WTC11 (cell line): ENCODE measurements around the gene GREB1. TPM values are rescaled to one million over a fixed set of nuclear protein-coding genes. Genes with fewer than 3 reads are reported as not detected.

ENCODE experiments used
- ATAC-seq: fragments of 200-7000 bp; cut with Tn5 transposase; 2 replicates; pipeline ENCODE4 v1.10.0; 2021; ENCODE audit warnings: mild to moderate bottlenecking, moderate library complexity
- CTCF ChIA-PET: fragments of 300-600 bp; sonication (Branson Sonifier 250); formaldehyde crosslinking; loops from one replicate; lab custom pipeline; 2021; ENCODE audit warnings: antibody characterized with exemption; lab: Charles Lee
- POLR2A ChIA-PET: fragments of 350-600 bp; sonication (Branson Sonifier 250); formaldehyde crosslinking; loops from one replicate; lab custom pipeline; 2021; ENCODE audit warnings: antibody characterized with exemption; lab: Charles Lee
- DNase-seq: peaks from one replicate; pipeline ENCODE4 v3.0.0; 2021; ENCODE audit warnings: low spot score
- H3K27ac Mint-ChIP-seq: 2 replicates; pipeline ENCODE4 v1.8.0; 2021; ENCODE audit warnings: mixed read lengths
- H3K27me3 Mint-ChIP-seq: 2 replicates; pipeline ENCODE4 v1.8.0; 2021; ENCODE audit warnings: low read depth, mild to moderate bottlenecking, moderate library complexity, mixed read lengths
- H3K36me3 Mint-ChIP-seq: 2 replicates; pipeline ENCODE4 v1.8.0; 2021; ENCODE audit warnings: mixed read lengths
- H3K4me1 Mint-ChIP-seq: 2 replicates; pipeline ENCODE4 v1.8.0; 2022; ENCODE audit warnings: mixed read lengths
- H3K4me3 Mint-ChIP-seq: 2 replicates; pipeline ENCODE4 v1.8.0; 2021; ENCODE audit warnings: mild to moderate bottlenecking, moderate library complexity, mixed read lengths
- H3K9me3 Mint-ChIP-seq: 2 replicates; pipeline ENCODE4 v1.8.0; 2021; ENCODE audit warnings: mixed read lengths
- AFF4 ChIP-seq: sonication (generic); formaldehyde crosslinking; IDR thresholded peaks from 2 replicates; pipeline ENCODE4 v1.8.1; 2023; ENCODE audit warnings: mild to moderate bottlenecking, missing genetic modification reagents, borderline replicate concordance
- ATF1 ChIP-seq: sonication (generic); formaldehyde crosslinking; IDR thresholded peaks from 2 replicates; pipeline ENCODE4 v1.8.1; 2023; ENCODE audit warnings: mild to moderate bottlenecking, moderate library complexity, missing genetic modification reagents
- CBFB ChIP-seq: sonication (generic); formaldehyde crosslinking; IDR thresholded peaks from 2 replicates; pipeline ENCODE4 v1.8.1; 2022; ENCODE audit warnings: mild to moderate bottlenecking, low read depth, missing genetic modification reagents
- EMX1 ChIP-seq: fragments of 250-450 bp; sonication (Bioruptor Pico); IDR thresholded peaks from 2 replicates; pipeline ENCODE4 v1.8.0; 2021; ENCODE audit warnings: mild to moderate bottlenecking
- ESRRA ChIP-seq: sonication (generic); formaldehyde crosslinking; IDR thresholded peaks from 2 replicates; pipeline ENCODE4 v1.8.1; 2022; ENCODE audit warnings: mild to moderate bottlenecking, missing genetic modification reagents, borderline replicate concordance
- ETV6 ChIP-seq: sonication (generic); formaldehyde crosslinking; IDR thresholded peaks from 2 replicates; pipeline ENCODE4 v1.8.1; 2022; ENCODE audit warnings: mild to moderate bottlenecking, missing genetic modification reagents
- FOXP1 ChIP-seq: sonication (generic); formaldehyde crosslinking; IDR thresholded peaks from 2 replicates; pipeline ENCODE4 v1.8.0; 2022; ENCODE audit warnings: missing genetic modification reagents, mild to moderate bottlenecking, moderate library complexity, borderline replicate concordance
- IRF2 ChIP-seq: sonication (generic); formaldehyde crosslinking; IDR thresholded peaks from 2 replicates; pipeline ENCODE4 v1.8.0; 2022; ENCODE audit warnings: low read depth, missing genetic modification reagents, borderline replicate concordance
- MXD4 ChIP-seq: fragments of 250-450 bp; sonication (Bioruptor Pico); IDR thresholded peaks from 2 replicates; pipeline ENCODE4 v1.8.0; 2021; ENCODE audit warnings: mild to moderate bottlenecking, moderate library complexity, borderline replicate concordance
- OVOL2 ChIP-seq: fragments of 250-450 bp; sonication (Bioruptor Pico); IDR thresholded peaks from 2 replicates; pipeline ENCODE4 v1.9.0; 2021; ENCODE audit warnings: mild to moderate bottlenecking, borderline replicate concordance
- PREB ChIP-seq: sonication (generic); formaldehyde crosslinking; IDR thresholded peaks from 2 replicates; pipeline ENCODE4 v1.8.1; 2022; ENCODE audit warnings: mild to moderate bottlenecking, missing genetic modification reagents, moderate library complexity, borderline replicate concordance
- RELA ChIP-seq: sonication (generic); formaldehyde crosslinking; IDR thresholded peaks from 2 replicates; pipeline ENCODE4 v1.8.1; 2022; ENCODE audit warnings: missing genetic modification reagents, mild to moderate bottlenecking, borderline replicate concordance
- RORB ChIP-seq: fragments of 250-450 bp; sonication (Bioruptor Pico); IDR thresholded peaks from 2 replicates; pipeline ENCODE4 v1.9.0; 2021; ENCODE audit warnings: mild to moderate bottlenecking
- SMAD3 ChIP-seq: sonication (generic); formaldehyde crosslinking; IDR thresholded peaks from 2 replicates; pipeline ENCODE4 v1.8.0; 2022; ENCODE audit warnings: missing genetic modification reagents, mild to moderate bottlenecking, borderline replicate concordance
- SOX15 ChIP-seq: fragments of 250-450 bp; sonication (Bioruptor Pico); IDR thresholded peaks from 2 replicates; pipeline ENCODE4 v1.9.0; 2021; ENCODE audit warnings: mild to moderate bottlenecking
- TEAD1 ChIP-seq: sonication (generic); formaldehyde crosslinking; IDR thresholded peaks from 2 replicates; pipeline ENCODE4 v1.8.0; 2022; ENCODE audit warnings: mild to moderate bottlenecking, missing genetic modification reagents
- ZNF138 ChIP-seq: sonication (generic); formaldehyde crosslinking; conservative IDR thresholded peaks from 2 replicates; pipeline ENCODE4 v1.8.1; 2022; ENCODE audit warnings: mild to moderate bottlenecking, moderate library complexity, missing genetic modification reagents
- ZNF263 ChIP-seq: sonication (generic); formaldehyde crosslinking; IDR thresholded peaks from 2 replicates; pipeline ENCODE4 v1.8.1; 2022; ENCODE audit warnings: low read depth, mild to moderate bottlenecking, moderate library complexity, missing genetic modification reagents
- ZNF416 ChIP-seq: fragments of 250-450 bp; sonication (Bioruptor Pico); IDR thresholded peaks from 2 replicates; pipeline ENCODE4 v1.9.0; 2021; ENCODE audit warnings: mild to moderate bottlenecking, inconsistent platforms
- ZNF671 ChIP-seq: fragments of 250-450 bp; sonication (Bioruptor Pico); IDR thresholded peaks from 2 replicates; pipeline ENCODE4 v1.8.0; 2021; ENCODE audit warnings: mild to moderate bottlenecking
- total RNA-seq: library from RNA; stranded (reverse); gene quantifications from 3 replicates; pipeline ENCODE4 v1.2.3, GENCODE V29; 2021
- TF ChIP-seq, protein P1 (sequence below): sonication (generic); formaldehyde crosslinking; IDR thresholded peaks from 2 replicates; pipeline ENCODE4 v1.8.1; 2023; ENCODE audit warnings: mild to moderate bottlenecking, moderate library complexity, missing genetic modification reagents
- TF ChIP-seq, protein P2 (sequence below): sonication (generic); formaldehyde crosslinking; IDR thresholded peaks from 2 replicates; pipeline ENCODE4 v1.8.0; 2022; ENCODE audit warnings: mild to moderate bottlenecking, missing genetic modification reagents
- TF ChIP-seq, protein P3 (sequence below): sonication (generic); formaldehyde crosslinking; IDR thresholded peaks from 2 replicates; pipeline ENCODE4 v1.8.1; 2023; ENCODE audit warnings: mild to moderate bottlenecking, missing genetic modification reagents

Gene GREB1
- total RNA-seq, 1 experiment from 2014 or later, result 35.7 TPM

DNA sequence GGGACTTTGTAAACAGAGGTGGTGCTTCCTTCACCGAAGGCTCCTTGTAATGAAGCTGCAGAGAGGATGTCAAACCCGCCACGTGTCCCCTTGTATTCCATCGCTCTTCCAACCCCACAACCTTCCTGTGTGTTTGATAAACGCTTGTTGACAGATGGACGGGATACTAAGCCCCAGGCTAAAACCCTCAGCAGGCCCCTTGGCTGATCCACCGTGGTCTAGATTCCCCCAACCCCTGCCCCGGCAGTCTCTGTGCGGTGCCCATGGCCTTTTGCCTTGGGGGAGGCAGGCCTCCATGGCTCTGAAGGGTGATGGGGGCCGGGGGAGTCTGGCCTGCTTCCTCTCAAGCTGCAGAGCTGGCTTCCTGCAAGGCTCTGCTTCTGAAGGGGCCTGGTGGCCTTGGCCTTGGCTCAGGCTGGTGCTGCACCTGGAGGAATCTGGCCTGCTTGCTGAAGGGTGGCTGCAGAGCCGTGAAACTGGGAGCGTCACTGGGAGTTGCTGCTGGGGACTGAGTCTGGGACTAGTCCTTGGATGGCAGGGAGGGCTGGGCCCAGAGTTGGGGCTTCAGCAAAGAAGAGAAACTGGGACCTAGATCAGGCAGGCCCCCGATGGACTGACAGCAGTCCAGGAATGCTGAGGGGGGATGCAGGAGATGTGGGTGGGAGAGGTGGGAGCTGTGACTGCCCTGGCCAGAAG, 145.8 kb downstream of the GREB1 start (continued):
- TF ChIP-seq PREB (no peak), ZNF263 (no peak), RORB (no peak), TEAD1 (CRISPR knock-in tag) (no peak), OVOL2 (CRISPR knock-in tag) (no peak), SMAD3 (CRISPR knock-in tag) (no peak), ATF1 (CRISPR knock-in tag) (no peak), AFF4 (no peak), MXD4 (no peak), SOX15 (CRISPR knock-in tag) (no peak), ZNF416 (CRISPR knock-in tag) (no peak)
- TF ChIP-seq, protein P1, sequence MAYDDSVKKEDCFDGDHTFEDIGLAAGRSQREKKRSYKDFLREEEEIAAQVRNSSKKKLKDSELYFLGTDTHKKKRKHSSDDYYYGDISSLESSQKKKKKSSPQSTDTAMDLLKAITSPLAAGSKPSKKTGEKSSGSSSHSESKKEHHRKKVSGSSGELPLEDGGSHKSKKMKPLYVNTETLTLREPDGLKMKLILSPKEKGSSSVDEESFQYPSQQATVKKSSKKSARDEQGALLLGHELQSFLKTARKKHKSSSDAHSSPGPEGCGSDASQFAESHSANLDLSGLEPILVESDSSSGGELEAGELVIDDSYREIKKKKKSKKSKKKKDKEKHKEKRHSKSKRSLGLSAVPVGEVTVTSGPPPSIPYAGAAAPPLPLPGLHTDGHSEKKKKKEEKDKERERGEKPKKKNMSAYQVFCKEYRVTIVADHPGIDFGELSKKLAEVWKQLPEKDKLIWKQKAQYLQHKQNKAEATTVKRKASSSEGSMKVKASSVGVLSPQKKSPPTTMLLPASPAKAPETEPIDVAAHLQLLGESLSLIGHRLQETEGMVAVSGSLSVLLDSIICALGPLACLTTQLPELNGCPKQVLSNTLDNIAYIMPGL (CRISPR knock-in tag), result no peak
- TF ChIP-seq, protein P2, sequence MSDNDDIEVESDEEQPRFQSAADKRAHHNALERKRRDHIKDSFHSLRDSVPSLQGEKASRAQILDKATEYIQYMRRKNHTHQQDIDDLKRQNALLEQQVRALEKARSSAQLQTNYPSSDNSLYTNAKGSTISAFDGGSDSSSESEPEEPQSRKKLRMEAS (CRISPR knock-in tag), result no peak

GRCh38 chr2:11680182-11680900, 146.5 kb downstream of the GREB1 start:
- Mint-ChIP-seq H3K9me3 (no peaks in the 10 kb centered on the region), H3K4me1 (peaks cover 60% of the 10 kb centered on the region), H3K27me3 (no peaks in the 10 kb centered on the region), H3K27ac (no peak overlapping the region), H3K36me3 (no peaks in the 10 kb centered on the region), H3K4me3 (no peak overlapping the region)
- DNase-seq (no peak), ATAC-seq (no peak)
- ChIA-PET CTCF (interaction anchor here (0.7 to 2.8 kb wide), 12 partner anchors 8 to 146 kb away, joined by 3 to 13 read pairs (median 4); partner anchors contain the start of gene NTSR2), POLR2A (interaction anchor here (0.9 to 1.0 kb wide), 2 partner anchors 9 to 67 kb away, joined by 3 read pairs; partner anchors contain the start of gene LPIN1)
- TF ChIP-seq EMX1 (CRISPR knock-in tag) (no peak), AFF4 (no peak), RELA (CRISPR knock-in tag) (no peak), ZNF138 (CRISPR knock-in tag) (no peak), ESRRA (CRISPR knock-in tag) (no peak), FOXP1 (CRISPR knock-in tag) (no peak), IRF2 (CRISPR knock-in tag) (no peak), ZNF671 (CRISPR knock-in tag) (no peak), CBFB (CRISPR knock-in tag) (no peak), ETV6 (no peak), TEAD1 (CRISPR knock-in tag) (no peak)
- TF ChIP-seq, protein P3, sequence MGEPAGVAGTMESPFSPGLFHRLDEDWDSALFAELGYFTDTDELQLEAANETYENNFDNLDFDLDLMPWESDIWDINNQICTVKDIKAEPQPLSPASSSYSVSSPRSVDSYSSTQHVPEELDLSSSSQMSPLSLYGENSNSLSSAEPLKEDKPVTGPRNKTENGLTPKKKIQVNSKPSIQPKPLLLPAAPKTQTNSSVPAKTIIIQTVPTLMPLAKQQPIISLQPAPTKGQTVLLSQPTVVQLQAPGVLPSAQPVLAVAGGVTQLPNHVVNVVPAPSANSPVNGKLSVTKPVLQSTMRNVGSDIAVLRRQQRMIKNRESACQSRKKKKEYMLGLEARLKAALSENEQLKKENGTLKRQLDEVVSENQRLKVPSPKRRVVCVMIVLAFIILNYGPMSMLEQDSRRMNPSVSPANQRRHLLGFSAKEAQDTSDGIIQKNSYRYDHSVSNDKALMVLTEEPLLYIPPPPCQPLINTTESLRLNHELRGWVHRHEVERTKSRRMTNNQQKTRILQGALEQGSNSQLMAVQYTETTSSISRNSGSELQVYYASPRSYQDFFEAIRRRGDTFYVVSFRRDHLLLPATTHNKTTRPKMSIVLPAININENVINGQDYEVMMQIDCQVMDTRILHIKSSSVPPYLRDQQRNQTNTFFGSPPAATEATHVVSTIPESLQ (CRISPR knock-in tag), result no peak
- TF ChIP-seq, all 79 proteins: peak for 0
